ENCODE data around the gene NFYB.
A peak's percentile ranks its signal among the peaks of the same experiment; 100 is the strongest.
"Not testable (repeated sequence)": the region's sequence is repeated elsewhere in the genome, so short reads cannot be mapped to it uniquely, and the experiment has no call there.

The NFYB gene

GRCh38 chr12:104137902-104138796, at the start of gene NFYB:
Gene NFYB (minus strand): TSS chr12:104138210. CDS start chr12:104135453, 2,757 bp downstream.
- DNase-seq (ENCODE audit: low read depth), result peak; percentile 98

DNA sequence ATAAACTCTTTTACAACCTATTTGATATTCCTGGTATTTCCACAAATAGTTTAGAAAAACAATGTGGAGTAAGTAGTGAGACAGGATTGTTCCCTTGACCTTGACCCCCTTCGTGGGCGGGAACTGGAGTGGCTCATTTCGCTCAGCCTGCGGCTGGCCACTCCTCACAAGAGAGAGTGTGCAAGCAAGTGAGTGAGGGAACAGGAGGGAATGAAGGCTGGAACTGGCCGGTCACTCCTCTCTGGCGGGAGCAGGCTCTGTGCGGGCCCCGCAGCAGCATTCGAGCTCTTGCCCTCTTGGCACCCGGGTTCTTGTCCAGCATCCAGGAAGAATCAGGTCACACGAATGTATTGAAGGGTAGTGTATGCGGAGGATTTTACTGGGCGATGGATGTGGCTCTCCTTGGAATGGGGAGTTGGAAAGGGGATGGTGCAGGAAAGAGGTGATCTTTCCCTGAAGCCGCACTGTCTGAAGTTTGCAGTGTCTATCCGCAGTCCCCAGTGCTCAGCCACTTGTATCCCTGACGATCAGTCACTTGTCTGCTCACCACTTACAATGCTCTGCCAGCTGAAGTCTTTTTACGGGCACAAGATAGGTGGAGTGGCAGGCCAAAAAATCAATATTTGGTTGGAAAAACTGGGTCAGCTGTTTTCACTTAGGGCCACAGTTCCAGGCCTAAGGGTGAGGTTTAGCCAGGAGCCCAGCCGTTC, 49.6 kb upstream of the NFYB start:
- no peak for DNase-seq (ENCODE audit: low read depth)

DNA sequence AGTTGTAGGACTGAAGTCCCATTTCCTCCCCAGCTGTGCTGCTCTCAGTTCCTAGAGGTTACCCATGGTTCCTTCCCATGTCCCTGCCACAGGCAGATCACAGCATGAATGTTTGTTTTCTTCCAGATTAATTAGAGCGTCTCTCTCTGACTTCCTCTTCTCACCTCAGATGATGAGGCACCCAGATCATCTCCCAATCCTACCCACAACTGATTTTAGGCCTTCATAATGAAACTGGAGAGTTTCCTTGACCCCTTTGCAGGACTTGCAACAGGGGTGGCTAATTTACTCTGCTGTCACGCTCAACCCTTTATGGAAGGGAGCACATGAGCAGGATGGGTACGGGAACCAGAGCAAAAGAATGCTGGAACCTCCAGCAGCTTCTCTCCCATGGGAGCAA, 45.4 kb upstream of the NFYB start:
- DNase-seq (ENCODE audit: low read depth), result no peak

DNA sequence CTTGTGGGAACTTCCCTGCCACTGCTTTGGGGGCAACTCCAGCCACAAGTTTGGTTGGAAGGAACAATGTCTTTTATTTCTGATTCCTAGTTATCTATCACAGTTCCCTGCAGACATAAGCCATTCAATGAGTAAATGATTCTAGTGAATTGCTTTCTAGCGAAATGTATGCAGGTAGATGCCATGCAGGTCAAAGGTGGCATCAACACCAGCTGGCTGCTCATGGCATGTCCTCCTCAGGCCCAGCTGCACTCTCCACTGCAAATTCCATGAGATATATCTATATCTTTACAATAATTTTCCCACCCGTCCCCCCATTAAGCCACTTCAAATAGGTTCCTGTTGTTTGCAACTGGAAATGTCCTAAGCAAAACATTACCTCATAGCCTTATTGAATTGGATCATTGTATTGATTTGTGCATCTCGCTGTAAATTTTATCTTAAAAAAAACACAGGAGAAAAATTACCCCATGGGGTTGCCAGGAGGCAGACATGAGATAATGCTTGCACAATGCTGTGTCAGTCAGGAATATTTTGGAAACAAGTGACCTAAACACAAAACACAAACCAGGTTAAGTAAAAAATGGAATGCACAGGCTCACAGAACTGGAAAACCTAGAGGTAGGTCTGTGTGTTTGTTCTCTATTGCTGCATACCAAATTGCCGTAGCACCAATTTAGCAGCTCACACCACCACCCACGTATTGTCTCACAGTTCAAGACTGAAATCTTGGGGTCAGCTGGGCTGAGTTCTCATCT, 44.8 kb upstream of the NFYB start:
- peak; percentile 53 for DNase-seq (ENCODE audit: low read depth)

- DNase-seq (ENCODE audit: low read depth), result peak; percentile 97
These were observed 44.1 kb upstream of the NFYB start for GRCh38 chr12:104182144-104182543.

DNA sequence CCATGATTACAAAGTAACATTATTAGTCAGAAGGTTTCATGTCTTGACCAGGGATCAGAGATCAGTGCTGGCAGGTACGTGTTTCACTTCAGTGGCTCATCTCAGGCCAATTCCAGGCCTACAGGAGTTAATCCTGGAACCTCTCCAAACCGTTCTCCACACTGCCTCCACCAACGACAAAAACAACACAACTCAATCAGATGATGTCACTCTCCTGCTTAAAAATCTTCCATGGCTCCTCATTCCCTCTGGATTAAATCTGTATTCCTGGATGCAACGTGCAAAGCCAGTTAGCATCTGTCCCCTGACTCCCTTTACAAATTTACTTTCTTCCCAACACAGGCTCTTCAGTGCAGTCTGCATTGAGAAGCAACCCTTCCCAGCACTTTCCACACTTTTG, 43.3 kb upstream of the NFYB start:
- peak; percentile 76 for DNase-seq (ENCODE audit: low read depth)

GRCh38 chr12:104180374-104180773, 42.4 kb upstream of the NFYB start:
- DNase-seq (ENCODE audit: low read depth), result no peak

DNA sequence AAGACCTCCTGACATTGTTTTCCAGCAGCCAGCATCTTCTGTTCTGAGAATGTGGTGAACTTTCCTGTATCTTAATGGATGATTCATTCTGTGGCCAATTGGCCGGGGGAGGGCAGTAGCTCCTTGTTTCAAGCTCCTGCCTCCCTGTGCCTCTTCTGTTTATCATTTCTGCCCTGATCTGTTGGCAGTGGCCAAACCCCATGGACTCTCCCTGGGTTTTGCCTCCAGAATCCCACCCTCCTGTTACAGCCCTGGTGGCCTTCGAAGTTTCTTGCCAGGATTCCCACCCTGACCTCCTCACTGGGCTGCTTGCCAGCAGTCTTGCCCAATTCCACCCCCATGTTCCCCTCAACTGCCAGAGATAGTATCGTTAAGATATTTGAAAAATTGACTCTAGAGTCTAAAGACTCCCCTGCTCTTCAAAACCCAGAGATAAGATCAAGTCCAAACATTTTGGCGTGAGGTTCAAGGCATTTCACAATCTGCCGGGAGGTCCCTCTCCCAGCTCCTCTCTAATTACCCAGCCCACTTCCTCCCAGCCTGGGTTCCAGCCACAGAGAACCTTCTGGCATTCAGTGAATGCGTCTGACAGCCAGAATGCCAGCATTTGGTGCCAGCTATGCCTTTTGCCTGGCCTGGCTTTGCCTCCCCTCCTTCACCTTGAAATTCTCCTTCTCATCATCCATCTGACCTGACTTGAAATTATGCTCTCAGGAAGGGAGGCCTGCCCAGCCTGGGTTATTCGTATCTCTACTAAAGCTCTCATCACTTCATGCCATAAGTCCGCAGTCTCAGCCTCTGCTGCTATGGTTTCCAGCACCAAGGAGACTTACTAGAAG, 39.9 kb upstream of the NFYB start:
- DNase-seq (ENCODE audit: low read depth), result peak; percentile 100

GRCh38 chr12:104177336-104177662, 39.3 kb upstream of the NFYB start:
- DNase-seq (ENCODE audit: low read depth), result no peak

- no peak for DNase-seq (ENCODE audit: low read depth)
These were observed 37.8 kb upstream of the NFYB start for GRCh38 chr12:104175726-104176247.

GRCh38 chr12:104173804-104174203, 35.8 kb upstream of the NFYB start:
- peak; percentile 61 for DNase-seq (ENCODE audit: low read depth)

DNA sequence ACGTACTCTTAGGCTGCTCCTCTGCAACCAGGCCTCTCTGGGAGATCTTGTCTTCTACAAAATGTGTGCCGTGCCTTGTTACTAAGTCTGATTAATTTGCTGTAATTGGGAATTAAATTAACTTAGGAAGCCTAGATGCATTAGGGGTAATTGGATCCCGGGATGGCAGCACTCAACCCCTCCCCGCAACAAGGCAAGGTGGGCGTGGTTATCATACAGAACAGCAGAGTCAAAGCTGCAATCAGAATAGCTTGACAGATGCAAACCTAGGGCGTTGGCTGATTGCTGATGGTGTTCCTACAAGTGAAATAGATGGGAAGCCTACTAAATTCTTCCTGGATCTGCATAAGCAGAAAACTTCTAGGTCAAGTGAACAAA, 34.5 kb upstream of the NFYB start:
- DNase-seq (ENCODE audit: low read depth), result no peak

GRCh38 chr12:104171785-104172569, 34.0 kb upstream of the NFYB start:
- DNase-seq (ENCODE audit: low read depth), result no peak

- DNase-seq (ENCODE audit: low read depth), result no peak
These were observed 30.6 kb upstream of the NFYB start for GRCh38 chr12:104168596-104168995.

DNA sequence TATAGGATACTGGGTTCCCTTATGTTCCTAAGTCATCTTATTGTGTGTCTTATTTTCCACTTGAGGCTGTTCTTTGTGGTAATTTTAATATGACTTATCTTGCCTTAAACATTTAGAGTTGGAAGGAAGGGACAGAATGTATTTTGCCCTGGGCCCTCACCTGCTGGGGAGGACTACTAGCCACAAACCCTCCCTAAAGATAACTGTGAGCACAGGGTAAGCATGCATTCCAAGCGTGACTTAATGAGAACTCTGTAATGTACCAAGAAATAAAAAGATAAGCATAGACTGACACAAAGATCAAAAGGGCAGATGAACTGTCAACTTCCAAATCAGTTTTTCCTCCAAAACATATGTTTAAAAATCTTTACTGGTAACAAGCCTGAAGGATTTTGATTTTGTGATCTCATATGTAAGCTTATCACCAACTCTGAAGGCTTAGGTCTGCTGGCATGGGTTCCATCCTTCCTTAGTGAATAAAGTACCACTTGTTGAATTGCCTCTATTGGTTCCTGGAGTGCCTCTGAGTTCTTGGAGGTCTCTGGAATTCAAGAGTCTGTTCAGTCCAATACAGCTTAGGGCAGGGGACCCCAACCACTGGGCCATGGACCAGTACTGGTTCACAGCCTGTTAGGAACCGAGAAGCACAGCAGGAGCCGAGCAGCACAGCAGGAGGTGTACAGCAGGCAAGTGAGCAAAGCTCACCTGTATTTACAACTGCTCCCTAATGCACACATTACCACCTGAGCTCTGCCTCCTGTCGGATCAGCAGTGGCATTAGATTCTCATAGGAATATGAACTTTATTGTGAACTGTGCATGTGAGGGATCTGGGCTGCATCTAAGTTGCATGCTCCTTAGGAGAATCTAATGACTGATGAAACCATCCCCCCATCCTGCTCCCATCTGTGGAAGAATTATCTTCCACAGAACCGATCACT, 29.8 kb upstream of the NFYB start:
- DNase-seq (ENCODE audit: low read depth), result peak; percentile 83

DNA sequence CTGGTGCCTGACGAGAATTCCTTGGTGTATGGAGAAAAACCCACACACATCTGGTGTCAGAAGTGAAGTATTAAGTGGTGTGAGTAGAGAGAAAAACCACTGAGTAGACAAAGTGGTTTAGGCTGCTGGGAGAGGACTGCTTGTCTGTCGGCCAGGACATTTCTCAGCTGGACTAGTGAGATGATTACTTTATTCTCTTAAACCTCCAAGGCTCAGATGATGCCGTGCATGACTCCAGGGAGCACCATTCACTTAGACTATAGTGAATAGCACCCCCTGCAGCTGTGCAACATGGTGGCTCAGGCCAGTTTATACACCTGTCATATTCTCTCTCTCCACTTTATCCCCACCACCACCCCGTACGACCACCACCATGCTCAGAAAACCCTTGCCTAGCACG, 28.5 kb upstream of the NFYB start:
- peak; percentile 89 for DNase-seq (ENCODE audit: low read depth)

DNA sequence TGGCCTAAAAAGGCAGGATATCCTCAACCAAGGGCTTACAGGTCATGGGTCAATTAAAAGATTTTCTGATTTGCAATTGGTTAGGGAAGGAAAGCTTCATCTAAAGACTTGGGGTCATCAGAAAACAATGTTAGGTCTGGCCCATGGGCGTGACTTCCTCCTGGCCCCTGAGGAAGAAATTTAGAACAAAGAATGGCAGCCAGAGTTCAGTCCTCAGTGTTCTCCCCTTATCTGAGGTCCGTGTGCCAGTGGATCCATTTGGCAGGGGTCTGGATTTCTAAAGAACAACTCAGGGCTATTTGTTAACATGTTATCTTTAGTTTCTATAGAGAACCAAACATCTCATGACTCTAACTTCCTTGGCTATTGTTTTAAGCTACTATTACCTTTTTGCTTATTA, 27.8 kb upstream of the NFYB start:
- DNase-seq (ENCODE audit: low read depth), result peak; percentile 37

DNA sequence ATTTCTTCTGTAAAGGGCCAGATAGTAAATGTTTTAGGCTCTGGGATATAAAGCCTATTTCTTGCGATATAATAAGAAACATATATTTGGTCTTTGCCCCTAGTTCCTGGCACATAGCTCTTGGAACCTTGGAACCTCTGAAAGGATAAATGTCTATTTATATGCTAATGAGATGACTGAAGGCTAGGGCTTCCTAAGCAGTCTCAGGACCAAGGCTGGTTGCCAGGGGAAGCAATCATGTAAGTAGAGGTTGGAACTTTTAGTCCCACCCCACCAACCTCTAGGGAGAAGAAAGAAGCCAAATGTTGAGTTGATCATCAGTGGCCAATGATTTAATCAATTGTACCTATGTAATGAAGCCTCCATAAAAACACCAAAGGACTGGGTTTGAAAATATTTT, 26.6 kb upstream of the NFYB start:
- no peak for DNase-seq (ENCODE audit: low read depth)

GRCh38 chr12:104163631-104164030, 25.6 kb upstream of the NFYB start:
- DNase-seq (ENCODE audit: low read depth), result no peak

- not testable (repeated sequence) for DNase-seq (ENCODE audit: low read depth)
These were observed 25.0 kb upstream of the NFYB start for GRCh38 chr12:104163028-104163427.
